ENCODE data around the gene DYNLT4. TPM values are rescaled to one million over a fixed set of nuclear protein-coding genes. Genes with fewer than 3 reads are reported as not detected.

DYNLT4 gene
- total RNA-seq, 1 experiment from 2014 or later, result not detected

DNA sequence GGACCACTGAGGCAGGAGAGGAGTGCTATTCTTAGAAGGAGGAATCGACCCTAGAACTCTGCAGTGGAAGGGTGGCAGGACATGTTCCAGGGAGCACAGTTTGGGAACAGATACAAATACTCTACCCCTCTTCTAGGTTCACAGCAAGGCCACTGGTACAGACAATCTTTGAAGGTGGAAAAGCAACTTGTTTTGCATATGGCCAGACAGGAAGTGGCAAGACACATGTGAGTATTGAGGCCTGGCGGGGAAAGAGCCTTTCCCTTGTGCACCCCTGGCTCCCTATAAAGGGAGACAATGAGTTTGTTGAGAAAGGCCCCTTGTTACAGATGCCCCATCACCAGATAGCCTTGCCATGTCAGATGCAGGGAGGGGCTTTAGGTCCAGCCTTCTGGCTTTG, 49.7 kb downstream of the DYNLT4 start:
- no peaks in the 10 kb centered on the region for H3K27me3 ChIP-seq (ENCODE audit: control insufficient read depth, insufficient read depth, low read length)
- no TSS peak for BruUV-seq (replicated peaks)
- in situ Hi-C loops (cut with HindIII; ENCODE audit: low pct_unique_long_range_greater_than_20kb, low sequenced_read_pairs) (no loop called here), intact Hi-C loops (cut with micrococcal nuclease; ENCODE audit: unreplicated experiment) (no loop called here)
- peaks cover 27% of the 10 kb centered on the region for H3K36me3 ChIP-seq (ENCODE audit: control insufficient read depth, insufficient read depth, low read length)
- H3K4me3 ChIP-seq (ENCODE audit: low read depth in 2 of 2, low read length in 2 of 2), result no peak overlapping the region
- no peak overlapping the region for H3K27ac ChIP-seq (ENCODE audit: low read length)
- ATAC-seq (no peak), DNase-seq (ENCODE audit: low read depth, low spot score) (no peak)
- no peaks in the 10 kb centered on the region for H3K4me1 ChIP-seq (ENCODE audit: control insufficient read depth, insufficient read depth, low read length)
- CTCF ChIA-PET, result no interaction called here
- no peaks in the 10 kb centered on the region for H3K9me3 ChIP-seq (ENCODE audit: control insufficient read depth, insufficient read depth, low read depth, low read length)
- TF ChIP-seq, protein P1, sequence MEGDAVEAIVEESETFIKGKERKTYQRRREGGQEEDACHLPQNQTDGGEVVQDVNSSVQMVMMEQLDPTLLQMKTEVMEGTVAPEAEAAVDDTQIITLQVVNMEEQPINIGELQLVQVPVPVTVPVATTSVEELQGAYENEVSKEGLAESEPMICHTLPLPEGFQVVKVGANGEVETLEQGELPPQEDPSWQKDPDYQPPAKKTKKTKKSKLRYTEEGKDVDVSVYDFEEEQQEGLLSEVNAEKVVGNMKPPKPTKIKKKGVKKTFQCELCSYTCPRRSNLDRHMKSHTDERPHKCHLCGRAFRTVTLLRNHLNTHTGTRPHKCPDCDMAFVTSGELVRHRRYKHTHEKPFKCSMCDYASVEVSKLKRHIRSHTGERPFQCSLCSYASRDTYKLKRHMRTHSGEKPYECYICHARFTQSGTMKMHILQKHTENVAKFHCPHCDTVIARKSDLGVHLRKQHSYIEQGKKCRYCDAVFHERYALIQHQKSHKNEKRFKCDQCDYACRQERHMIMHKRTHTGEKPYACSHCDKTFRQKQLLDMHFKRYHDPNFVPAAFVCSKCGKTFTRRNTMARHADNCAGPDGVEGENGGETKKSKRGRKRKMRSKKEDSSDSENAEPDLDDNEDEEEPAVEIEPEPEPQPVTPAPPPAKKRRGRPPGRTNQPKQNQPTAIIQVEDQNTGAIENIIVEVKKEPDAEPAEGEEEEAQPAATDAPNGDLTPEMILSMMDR (IDR thresholded peaks at IDR 0.05), result no peak
- no peak for TF ChIP-seq SIN3A (IDR thresholded peaks at IDR 0.05; ENCODE audit: borderline replicate concordance, insufficient read depth, low read depth, low read length)
- POLR2A ChIA-PET, result no interaction called here

Other genes with a start within 250 kb of the DYNLT4 start
- 22.9 TPM for gene TMEM53, start 132.9 kb downstream of the DYNLT4 start, total RNA-seq (2021; ENCODE audit: unreplicated experiment)
- gene ARMH1, start 132.6 kb downstream of the DYNLT4 start, total RNA-seq (2021; ENCODE audit: unreplicated experiment), result 2.8 TPM
- not detected for gene RNU5D-1, start 76.2 kb downstream of the DYNLT4 start, total RNA-seq (2021; ENCODE audit: unreplicated experiment)
- 69.4 TPM for gene KIF2C, start 67.5 kb downstream of the DYNLT4 start, total RNA-seq (2021; ENCODE audit: unreplicated experiment)
- 1,087 TPM for gene RPS8, start 31.8 kb downstream of the DYNLT4 start, total RNA-seq (2021; ENCODE audit: unreplicated experiment)
- gene BEST4, start 19.2 kb downstream of the DYNLT4 start, total RNA-seq (2021; ENCODE audit: unreplicated experiment), result 0.15 TPM
- 13.7 TPM for gene PLK3, start 7.0 kb downstream of the DYNLT4 start, total RNA-seq (2021; ENCODE audit: unreplicated experiment)
- 2.6 TPM for gene BTBD19, start 1.2 kb upstream of the DYNLT4 start, total RNA-seq (2021; ENCODE audit: unreplicated experiment)
- gene PTCH2, start 35.9 kb upstream of the DYNLT4 start, total RNA-seq (2021; ENCODE audit: unreplicated experiment), result 0.74 TPM
- gene EIF2B3, start 179.2 kb upstream of the DYNLT4 start, total RNA-seq (2021; ENCODE audit: unreplicated experiment), result 32.2 TPM
- 27.2 TPM for gene HECTD3, start 204.0 kb upstream of the DYNLT4 start, total RNA-seq (2021; ENCODE audit: unreplicated experiment)
- gene UROD, start 204.9 kb upstream of the DYNLT4 start, total RNA-seq (2021; ENCODE audit: unreplicated experiment), result 76.8 TPM